Choroid plexus epithelial cell (primary cell): Measurements from ENCODE around the gene CHST12.
"Not testable (repeated sequence)": the region's sequence is repeated elsewhere in the genome, so short reads cannot be mapped to it uniquely, and the experiment has no call there.

Experiments used
- DNase-seq: peaks from one replicate; pipeline ENCODE4 v3.0.0-alpha.2; 2010; ENCODE audit warnings: low read depth
- H3K4me3 ChIP-seq: 2 replicates; pipeline ENCODE4 v1.5.1; 2011; ENCODE audit warnings: low read depth, mild to moderate bottlenecking, control low read depth, low read length, moderate library complexity
- TF ChIP-seq, protein P1 (sequence below): conservative IDR thresholded peaks from 2 replicates; pipeline ENCODE4 v1.5.1; 2011; ENCODE audit warnings: low read depth, mild to moderate bottlenecking, control low read depth, inconsistent platforms, low read length, moderate library complexity

The CHST12 gene

DNA sequence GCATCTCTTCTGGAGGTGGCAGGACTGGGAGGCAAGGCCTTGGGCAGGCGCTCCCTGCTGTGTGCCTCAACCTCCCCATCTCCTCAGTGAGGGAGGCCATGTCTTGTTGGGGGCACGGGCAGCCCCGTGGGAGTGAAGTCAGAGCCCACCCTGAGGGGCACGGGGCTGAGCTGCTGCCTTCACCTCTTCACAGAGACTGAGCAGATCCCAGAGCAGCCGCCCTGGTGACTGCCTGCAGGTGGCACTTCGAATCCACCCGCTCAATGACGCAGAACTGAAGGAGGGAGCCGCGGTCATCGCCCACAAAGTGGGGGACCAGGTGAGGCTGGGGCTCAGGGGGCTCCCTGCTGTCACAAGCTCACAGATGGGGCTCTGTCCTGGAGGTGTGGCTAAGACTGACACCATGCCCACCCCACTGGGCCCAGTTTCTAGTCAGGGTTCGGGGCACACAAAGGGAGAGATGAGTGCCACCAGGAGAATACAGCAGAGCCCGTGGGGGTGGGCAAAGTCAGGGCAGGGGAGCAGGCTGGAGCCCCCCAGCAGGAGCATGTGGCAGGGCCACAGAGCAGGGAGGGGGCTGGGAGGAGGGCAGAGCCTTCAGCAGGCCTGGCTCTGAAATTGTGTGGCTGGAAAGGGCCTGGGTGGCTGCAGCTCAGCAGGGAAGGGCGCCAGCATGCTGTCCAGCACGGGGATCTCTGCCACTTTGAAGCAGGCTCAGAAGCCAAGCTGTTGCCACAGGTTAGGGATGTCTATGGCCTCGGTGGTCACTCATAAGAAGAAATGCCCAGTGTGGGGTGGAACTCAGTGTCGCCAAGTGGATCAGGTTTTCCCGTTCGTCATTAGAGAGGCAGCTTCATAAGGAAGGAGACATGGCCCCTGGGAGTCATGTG, 18.8 kb upstream of the CHST12 start:
- no peak for DNase-seq
- TF ChIP-seq, protein P1, sequence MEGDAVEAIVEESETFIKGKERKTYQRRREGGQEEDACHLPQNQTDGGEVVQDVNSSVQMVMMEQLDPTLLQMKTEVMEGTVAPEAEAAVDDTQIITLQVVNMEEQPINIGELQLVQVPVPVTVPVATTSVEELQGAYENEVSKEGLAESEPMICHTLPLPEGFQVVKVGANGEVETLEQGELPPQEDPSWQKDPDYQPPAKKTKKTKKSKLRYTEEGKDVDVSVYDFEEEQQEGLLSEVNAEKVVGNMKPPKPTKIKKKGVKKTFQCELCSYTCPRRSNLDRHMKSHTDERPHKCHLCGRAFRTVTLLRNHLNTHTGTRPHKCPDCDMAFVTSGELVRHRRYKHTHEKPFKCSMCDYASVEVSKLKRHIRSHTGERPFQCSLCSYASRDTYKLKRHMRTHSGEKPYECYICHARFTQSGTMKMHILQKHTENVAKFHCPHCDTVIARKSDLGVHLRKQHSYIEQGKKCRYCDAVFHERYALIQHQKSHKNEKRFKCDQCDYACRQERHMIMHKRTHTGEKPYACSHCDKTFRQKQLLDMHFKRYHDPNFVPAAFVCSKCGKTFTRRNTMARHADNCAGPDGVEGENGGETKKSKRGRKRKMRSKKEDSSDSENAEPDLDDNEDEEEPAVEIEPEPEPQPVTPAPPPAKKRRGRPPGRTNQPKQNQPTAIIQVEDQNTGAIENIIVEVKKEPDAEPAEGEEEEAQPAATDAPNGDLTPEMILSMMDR, result peak; percentile 32
- no peak overlapping the region for H3K4me3 ChIP-seq

DNA sequence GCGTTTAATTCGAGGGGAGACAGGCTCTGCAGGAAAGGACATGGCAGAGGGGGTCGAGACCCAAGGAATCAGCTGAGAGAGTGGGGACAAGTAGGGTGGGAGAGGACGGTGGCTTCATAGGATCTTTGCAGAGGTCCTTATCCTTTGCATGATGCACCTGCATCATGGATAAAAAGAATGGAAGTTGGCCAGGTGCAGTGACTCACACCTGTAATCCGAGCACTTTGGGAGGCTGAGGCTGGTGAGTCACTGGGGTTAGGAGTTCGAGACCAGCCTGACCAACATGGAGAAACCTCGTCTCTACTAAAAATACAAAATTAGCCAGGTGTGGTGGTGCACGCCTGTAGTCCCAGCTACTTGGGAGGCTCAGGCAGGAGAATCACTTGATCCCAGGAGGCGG, 17.3 kb upstream of the CHST12 start:
- H3K4me3 ChIP-seq, DNase-seq: not testable (repeated sequence)

DNA sequence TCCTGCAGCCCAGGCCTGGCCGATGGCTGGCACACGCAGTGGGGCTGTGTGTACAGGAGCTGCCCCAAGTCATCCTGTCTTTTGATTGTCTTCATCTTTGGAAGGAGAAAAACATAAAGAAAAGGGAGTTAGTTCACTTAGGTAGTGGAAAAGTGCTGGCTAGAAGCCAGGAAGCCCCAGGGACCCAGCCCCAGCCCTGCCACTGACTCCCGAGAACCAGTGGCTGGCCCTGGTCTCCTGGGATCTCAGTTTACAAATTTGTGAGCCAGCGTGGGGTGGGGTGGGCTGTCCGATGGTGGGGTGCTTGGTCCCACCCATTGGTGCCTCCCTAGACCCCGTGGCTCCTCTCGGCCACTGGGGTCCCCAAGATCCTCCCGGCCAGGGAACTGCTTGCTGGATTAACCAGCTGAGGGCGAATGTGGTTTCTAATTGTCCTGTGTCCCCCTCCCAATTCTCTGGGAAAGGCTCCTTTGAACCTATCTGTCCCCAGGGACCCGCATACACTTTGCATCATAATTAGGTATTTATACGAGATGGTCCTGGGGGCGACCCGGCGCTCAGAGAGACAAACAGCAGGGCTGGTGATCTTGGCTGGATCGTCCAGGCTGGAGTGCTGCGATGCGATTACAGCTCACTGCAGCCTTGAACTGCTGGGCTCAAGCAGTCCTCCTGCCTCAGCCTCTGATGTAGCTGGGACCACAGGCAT, 16.3 kb upstream of the CHST12 start:
- no peak overlapping the region for H3K4me3 ChIP-seq
- TF ChIP-seq, protein P1, result no peak
- DNase-seq, result no peak

DNA sequence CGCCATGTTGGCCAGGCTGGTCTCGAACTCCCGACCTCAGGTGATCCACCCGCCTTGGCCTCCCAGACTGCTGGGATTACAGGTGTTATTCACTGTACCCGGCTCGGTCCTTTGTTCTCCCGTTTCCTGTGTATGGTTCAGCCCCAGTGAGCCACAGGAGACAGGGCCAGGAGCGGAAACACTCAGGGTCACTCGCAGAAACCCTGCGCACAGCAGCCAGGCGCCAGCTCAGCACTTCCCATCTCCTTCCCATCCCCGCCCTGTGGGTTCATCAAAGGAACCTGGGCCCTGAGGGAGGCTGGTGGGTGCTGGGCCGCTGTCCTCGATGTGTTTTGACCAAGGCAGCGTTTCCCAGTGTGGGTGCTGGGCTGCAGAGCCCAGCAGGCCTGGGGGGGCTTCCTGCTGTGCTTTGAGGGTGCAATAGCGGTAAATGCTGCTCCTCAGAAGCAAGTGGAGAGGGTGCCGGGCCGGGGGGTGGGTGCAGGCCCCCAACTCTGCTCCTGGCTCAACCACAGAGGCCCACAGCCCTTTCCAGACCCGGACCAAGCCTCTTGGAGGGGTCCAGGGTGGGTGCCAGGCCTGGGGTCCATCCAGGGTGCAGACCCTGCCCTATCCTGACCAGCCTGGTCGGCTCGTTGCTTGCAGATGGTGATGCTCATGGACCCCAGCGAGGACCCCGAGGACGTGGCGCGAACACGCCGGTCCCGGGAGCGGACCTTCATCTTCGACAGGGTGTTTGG, 15.3 kb upstream of the CHST12 start:
- no peak for DNase-seq
- H3K4me3 ChIP-seq, result no peak overlapping the region
- TF ChIP-seq, protein P1, result no peak

DNA sequence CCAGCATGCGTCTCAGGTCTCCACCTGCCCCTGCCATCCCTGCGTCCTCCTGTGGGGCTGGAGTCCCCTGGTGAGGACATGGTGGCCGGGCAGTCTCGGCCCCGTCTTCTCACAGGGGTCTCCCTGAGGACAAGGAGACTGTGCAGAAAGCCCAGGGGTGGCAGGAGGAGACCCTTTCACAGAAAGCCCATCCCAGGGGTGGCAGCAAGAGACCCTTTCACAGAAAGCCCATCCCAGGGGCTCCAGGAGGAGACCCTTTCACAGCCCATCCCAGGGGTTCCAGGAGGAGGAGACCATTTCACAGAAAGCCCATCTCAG, 14.8 kb upstream of the CHST12 start:
- DNase-seq, result no peak
- H3K4me3 ChIP-seq, result no peak overlapping the region
- TF ChIP-seq, protein P1, result no peak

DNA sequence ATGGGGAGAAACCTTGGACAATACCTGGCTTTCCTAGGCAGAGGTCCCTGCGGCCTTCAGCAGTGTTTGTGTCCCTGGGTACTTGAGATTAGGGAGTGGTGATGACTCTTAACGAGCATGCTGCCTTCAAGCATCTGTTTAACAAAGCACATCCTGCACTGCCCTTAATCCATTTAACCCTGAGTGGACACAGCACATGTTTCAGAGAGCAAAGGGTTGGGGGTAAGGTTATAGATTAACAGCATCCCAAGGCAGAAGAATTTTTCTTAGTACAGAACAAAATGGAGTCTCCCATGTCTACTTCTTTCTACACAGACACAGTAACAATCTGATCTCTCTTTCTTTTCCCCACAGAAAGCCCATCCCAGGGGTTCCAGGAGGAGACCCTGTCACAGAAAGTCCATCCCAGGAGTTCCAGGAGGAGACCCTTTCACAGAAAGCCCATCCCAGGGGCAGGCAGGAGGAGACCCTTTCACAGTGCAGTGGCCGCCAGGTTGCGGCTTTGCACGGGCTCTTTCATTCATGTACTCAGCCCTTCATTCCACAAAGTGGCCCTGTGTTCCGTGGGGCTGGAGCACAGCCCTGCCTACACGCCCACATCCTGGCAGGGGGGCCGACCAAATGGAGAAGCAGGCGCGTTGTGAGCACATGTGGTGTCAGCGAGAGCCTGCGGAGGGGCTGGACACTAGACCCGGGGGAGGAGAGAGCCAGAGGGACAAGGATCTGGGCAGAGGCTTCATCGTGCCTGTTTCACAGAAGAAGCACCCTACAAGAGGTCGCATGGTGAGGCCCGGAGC, 13.2 kb upstream of the CHST12 start:
- DNase-seq, result peak; percentile 78
- H3K4me3 ChIP-seq, result peak overlapping the region; percentile 4

DNA sequence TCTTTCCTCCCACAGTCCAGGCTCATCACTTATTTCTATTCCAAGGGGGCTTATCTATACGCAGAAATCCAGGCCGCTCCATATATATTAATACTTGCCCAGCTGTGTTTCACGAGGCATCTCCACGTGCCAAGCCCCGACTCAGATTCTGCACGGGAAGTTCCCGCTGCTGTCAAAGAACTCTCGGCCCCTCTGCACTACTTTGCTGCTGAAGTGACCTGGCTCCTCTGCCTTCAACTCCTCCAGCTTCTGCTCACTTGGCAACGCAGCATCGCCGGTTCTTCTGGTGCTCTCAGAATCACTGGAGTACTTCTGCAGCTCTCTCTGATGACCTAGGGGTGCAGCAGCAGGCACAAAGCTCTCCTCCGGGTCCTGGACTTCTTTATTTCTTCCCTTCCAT, 9.7 kb upstream of the CHST12 start:
- DNase-seq, result no peak
- H3K4me3 ChIP-seq, result no peak overlapping the region
- TF ChIP-seq, protein P1, result no peak
